ENCODE measurements around the gene CCDC69.
"Not testable (repeated sequence)": the region's sequence is repeated elsewhere in the genome, so short reads cannot be mapped to it uniquely, and the experiment has no call there.

The CCDC69 gene

DNA sequence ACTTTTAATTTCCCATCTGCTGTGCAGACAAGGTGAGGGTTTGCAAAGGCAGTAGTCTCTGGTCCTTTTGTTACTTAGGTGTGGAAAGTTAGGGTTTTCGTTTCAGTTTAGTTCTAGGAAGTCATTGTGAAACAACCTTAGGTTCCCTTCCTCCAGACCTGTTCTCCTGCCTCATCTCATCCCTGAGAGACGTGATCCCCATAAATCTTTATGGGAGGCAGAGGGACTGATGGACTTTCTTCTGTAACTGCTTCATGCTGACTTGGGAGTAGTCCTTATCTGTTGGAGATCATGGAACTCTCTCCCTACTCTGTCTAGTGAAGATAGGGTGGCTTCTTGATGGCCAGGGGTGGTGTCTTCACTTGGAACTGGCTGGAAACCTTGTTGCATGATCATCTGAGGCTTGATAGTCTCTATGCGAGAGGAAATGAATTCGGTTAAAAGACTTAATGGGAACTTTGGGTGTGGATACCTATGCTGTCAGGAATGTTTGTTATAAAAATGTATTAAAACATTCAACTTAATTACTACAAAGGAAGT, 21.9 kb upstream of the CCDC69 start:
- DNase-seq (ENCODE audit: low spot score): no peak

GRCh38 chr5:151244206-151244605, 20.3 kb upstream of the CCDC69 start:
- DNase-seq (ENCODE audit: low spot score): no peak

GRCh38 chr5:151243564-151243963, 19.7 kb upstream of the CCDC69 start:
- DNase-seq (ENCODE audit: low spot score): no peak

DNA sequence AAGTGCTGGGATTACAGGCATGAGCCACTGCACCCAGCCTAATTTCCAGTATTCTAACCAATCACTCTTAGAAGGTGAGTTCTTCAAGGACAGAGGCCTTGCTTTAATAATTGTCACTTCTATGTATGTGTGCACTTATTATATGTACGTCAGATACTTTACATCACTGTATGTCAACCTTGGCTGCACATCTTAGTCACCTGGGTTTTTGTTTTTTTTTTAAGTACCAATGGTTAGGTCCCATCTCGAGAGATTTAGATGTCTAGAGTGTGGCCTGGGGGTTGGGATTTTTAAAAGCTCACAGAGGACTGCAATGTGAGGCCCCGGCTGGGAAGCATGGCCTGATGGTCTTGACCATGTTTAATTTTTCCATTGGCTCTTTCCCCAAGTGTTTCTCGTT, 19.2 kb upstream of the CCDC69 start:
- DNase-seq (ENCODE audit: low spot score): no peak

DNA sequence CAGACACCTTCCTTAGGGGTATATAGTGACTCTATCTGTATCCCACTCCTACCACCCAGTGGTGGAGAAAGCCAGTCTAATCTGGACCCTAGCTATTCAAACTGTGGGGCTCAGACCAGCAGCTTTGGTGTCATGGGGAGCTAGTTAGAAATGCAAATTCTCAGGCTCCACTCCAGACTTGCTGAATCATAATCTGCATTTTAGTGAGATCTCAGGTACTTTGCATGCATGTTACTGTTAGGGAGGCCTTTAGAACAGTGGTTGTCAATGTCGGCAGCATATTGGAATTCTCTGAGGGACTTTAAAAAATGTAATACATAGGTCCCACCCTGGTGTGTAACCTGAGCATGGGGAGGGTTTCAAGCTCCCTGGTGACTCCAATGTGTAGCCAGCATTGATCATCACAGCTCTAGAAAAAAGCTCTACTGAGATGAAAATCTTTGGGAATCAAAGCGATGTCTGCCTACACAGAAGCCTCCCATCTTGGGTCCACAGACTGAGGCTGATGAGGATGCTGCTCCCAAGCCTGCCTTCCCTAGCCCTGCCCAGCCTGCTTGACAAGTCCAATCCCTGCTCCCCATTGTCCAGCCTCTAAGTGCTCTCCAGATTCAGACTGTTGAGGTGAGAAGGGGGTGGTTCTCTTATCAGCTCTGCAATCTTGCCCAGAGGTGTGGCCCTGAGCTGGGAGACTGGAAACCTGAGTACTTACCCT, 17.2 kb upstream of the CCDC69 start:
- DNase-seq (ENCODE audit: low spot score): no peak

GRCh38 chr5:151240268-151240835, 16.5 kb upstream of the CCDC69 start:
- not testable (repeated sequence) for DNase-seq (ENCODE audit: low spot score)

- DNase-seq (ENCODE audit: low spot score): peak; percentile 79
These were observed 15.5 kb upstream of the CCDC69 start for GRCh38 chr5:151239237-151239861.

DNA sequence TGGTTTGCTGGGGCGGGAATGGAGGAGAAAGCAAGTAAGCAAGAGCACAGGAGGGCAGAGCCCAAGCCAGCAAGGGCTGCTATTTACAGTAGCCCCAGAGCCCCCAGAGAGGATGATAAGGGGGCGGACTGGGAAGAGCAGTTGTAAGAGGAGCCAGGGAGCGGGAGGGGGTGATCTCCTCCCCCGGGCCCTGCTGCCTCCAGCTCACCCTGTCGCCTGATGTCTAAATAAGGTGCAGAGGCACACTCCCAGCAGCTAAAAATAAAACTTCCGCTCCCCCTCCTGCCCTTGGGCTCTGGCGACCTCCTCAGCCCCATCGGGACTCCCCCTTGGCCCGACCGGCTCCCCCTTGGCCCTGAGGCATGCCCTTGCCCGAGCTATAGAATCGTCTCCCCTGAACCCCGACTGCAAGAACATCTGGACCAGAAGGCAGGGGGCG, 14.4 kb upstream of the CCDC69 start:
- DNase-seq (ENCODE audit: low spot score): peak; percentile 51

DNA sequence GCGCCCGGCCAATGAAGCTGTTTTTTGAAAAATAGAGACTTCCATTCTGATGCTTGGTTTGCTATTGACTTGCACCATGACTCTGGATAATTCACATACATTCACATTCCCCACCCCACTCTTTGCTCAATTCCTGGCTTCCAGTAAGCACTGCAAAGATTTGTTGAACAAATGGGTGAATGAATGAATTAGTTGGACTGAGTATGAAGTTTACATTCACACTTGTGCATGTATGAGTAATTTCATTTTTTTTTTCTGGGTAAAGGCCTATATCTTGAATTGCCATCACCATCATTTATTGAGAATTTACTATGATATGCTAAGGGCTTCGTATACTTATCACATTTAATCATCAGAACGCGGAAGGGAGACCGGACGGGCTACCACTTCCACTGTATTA, 13.8 kb upstream of the CCDC69 start:
- no peak for DNase-seq (ENCODE audit: low spot score)

- no peak for DNase-seq (ENCODE audit: low spot score)
These were observed 13.0 kb upstream of the CCDC69 start for GRCh38 chr5:151236888-151237287.

- DNase-seq (ENCODE audit: low spot score): not testable (repeated sequence)
These were observed 11.3 kb upstream of the CCDC69 start for GRCh38 chr5:151235239-151235571.

DNA sequence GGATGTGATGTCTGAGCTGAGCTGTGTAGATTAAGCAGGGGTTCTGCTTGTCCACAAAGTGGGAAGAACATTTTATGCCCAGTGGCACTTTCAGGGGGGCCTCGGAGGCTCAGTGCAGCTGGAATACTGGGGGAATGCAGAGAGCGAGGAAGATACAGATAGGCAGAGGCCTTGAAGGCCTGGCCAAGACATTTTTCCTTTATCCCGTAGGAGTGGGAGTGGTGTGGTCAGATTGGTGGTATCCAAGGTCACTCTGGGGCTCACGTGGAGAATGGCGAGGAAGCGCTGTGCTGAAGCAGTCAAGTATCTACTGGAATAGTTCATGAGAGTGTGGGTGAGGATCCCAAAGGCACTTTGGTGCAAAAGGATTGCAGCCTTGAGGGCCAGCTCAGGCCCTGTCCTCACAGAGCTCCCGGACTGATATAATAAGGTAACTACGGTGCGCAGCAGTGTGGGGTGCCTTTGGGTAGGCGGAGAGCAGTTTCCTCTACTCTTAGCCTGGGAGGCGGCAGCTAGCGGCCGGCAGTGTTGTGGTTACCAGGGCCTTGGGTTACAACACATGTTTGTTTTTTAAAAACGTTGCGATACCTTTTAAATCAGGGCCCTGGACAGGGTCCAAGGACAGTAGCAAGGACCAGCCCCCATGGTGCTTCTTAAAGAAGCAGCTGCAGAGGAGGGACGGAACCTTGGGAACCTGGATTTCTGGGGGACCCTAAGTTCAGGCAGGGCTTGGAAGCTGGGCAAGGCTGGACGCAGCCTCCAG, 10.8 kb upstream of the CCDC69 start:
- DNase-seq (ENCODE audit: low spot score): no peak

- no peak for DNase-seq (ENCODE audit: low spot score)
These were observed 9.8 kb upstream of the CCDC69 start for GRCh38 chr5:151233616-151234085.

GRCh38 chr5:151231359-151231758, 7.5 kb upstream of the CCDC69 start:
- DNase-seq (ENCODE audit: low spot score): no peak

GRCh38 chr5:151230048-151230680, 6.3 kb upstream of the CCDC69 start:
- no peak for DNase-seq (ENCODE audit: low spot score)

- no peak for DNase-seq (ENCODE audit: low spot score)
These were observed 5.1 kb upstream of the CCDC69 start for GRCh38 chr5:151228986-151229385.

DNA sequence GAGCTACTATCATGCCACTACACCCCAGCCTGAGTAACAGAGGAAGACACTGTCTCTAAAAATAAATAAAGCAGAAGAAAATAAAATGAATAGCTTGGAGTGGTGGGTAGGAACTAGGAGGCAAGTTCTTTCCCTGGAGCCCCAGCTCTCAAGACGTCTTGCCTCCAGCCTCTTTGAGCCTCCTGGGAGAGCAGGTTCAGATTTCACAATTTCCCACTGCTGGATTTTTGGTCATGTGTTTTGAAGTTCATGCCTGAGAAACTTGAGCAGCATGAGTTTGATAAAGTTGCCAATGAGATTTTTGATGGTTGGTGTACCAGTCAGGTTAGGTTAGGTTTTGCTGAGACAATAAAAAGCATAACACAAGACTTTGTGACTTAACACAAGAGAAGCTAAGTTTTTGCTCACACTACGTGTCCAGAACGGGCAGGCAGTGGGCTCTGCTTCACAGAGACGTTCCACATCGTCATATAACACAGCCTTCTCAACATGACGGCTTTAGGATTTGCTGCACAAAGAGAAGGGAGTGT, 4.1 kb upstream of the CCDC69 start:
- no peak for DNase-seq (ENCODE audit: low spot score)

- DNase-seq (ENCODE audit: low spot score): no peak
These were observed 1.6 kb upstream of the CCDC69 start for GRCh38 chr5:151225475-151225874.

GRCh38 chr5:151225071-151225470, 1.2 kb upstream of the CCDC69 start:
- DNase-seq (ENCODE audit: low spot score): no peak

- no peak for DNase-seq (ENCODE audit: low spot score)
These were observed 480 bp upstream of the CCDC69 start for GRCh38 chr5:151224372-151224771.

DNA sequence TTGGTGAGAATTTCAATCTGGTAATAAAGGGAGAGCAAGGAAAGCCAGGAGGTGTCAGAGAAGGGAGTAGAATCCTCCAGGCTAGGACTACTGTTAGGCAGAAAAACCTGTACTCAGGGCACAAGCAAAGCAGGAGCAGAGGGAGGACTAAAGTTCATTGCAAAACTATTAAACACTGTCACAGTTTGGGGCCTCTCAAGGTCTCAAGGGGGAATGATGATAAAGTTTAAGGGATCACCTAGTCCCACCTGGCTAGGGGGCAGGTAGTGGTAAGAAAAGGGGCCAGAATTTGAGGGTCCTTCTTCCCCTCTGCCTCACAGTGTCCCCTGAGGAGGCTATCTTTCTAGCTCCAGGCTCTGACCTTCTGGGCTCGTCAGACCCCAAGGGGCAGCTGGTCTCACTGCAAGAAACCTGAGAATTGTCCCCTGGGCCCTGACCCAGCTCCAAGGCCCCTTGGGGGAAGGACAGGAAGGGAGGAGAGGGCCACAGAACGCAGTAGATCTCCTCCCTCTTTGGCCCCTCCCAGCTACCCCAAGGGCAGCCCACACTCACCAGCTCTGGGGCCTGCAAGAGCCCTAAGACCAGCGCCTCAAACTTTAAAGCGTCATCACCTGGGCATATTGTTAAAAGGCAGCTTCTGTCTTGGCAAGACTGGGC, 974 bp downstream of the CCDC69 start:
- DNase-seq (ENCODE audit: low spot score): peak; percentile 47
